ENCODE measurements around the gene GSK3A. TPM values are rescaled to one million over a fixed set of nuclear protein-coding genes. Genes with fewer than 3 reads are reported as not detected.

The GSK3A gene
- total and polyA plus RNA-seq, 9 of the 15 experiments (the other 6 are each of a cell fraction or from before 2014, with no cell fraction given), result 0.62 to 90.7 (median 33.3) TPM

- TF ChIP-seq ATF2 (CRISPR knock-in tag; IDR thresholded peaks at IDR 0.05) (peak; percentile 99), SIN3A (IDR thresholded peaks at IDR 0.05; ENCODE audit: borderline replicate concordance in 2 of 2, control insufficient read depth in 1 of 2, low read depth in 2 of 2, low read length in 2 of 2) (0 out of 4 replicates have a peak, but pooled peaks of 1 of the 2 experiments have one; percentile 19), CBX1 (IDR thresholded peaks at IDR 0.05; ENCODE audit: low read depth) (peak; percentile 49; the same call in 1 of the 2 replicates), DIDO1 (tag; IDR thresholded peaks at IDR 0.05; ENCODE audit: low read depth) (0 out of 2 replicates have a peak, but pooled peaks have one; percentile 32), JUND (IDR thresholded peaks at IDR 0.05; ENCODE audit: borderline replicate concordance, low read depth, low read length) (peak; percentile 99), JUND (tag; IDR thresholded peaks at IDR 0.05; ENCODE audit: borderline replicate concordance, low read depth, low read length) (peak; percentile 98), ESRRA (IDR thresholded peaks at IDR 0.05; ENCODE audit: borderline replicate concordance, low read depth) (no peak; the same call in none of the 2 replicates), RBM22 (IDR thresholded peaks at IDR 0.05; ENCODE audit: low read depth, low read length, poor library complexity, severe bottlenecking) (no peak), ATF7 (IDR thresholded peaks at IDR 0.05) (peak; percentile 100), XRCC5 (IDR thresholded peaks at IDR 0.05; ENCODE audit: low read depth, low read length) (0 out of 2 replicates have a peak, but pooled peaks have one; percentile 27), ZNF121 (CRISPR knock-in tag; conservative IDR thresholded peaks at IDR 0.05) (no peak), EP300 (IDR thresholded peaks at IDR 0.05; ENCODE audit: low read length) (peak; percentile 80), CREM (IDR thresholded peaks at IDR 0.05; ENCODE audit: low read depth) (peak; percentile 75), SAFB (IDR thresholded peaks at IDR 0.05; ENCODE audit: borderline replicate concordance, low read depth, low read length) (no peak), PPARD (CRISPR knock-in tag; IDR thresholded peaks at IDR 0.05) (no peak), NFIC (IDR thresholded peaks at IDR 0.05) (no peak), SMC3 (conservative IDR thresholded peaks at IDR 0.05; ENCODE audit: insufficient read depth, low read depth, low read length) (0 out of 2 replicates have a peak, but pooled peaks have one; percentile 16), CC2D1A (IDR thresholded peaks at IDR 0.05) (peak; percentile 99), CXXC5 (CRISPR knock-in tag; IDR thresholded peaks at IDR 0.05) (peak; percentile 75)
- TF ChIP-seq, protein P1, sequence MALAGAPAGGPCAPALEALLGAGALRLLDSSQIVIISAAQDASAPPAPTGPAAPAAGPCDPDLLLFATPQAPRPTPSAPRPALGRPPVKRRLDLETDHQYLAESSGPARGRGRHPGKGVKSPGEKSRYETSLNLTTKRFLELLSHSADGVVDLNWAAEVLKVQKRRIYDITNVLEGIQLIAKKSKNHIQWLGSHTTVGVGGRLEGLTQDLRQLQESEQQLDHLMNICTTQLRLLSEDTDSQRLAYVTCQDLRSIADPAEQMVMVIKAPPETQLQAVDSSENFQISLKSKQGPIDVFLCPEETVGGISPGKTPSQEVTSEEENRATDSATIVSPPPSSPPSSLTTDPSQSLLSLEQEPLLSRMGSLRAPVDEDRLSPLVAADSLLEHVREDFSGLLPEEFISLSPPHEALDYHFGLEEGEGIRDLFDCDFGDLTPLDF (CRISPR knock-in tag; IDR thresholded peaks at IDR 0.05), result peak; percentile 88
- TF ChIP-seq, protein P2, sequence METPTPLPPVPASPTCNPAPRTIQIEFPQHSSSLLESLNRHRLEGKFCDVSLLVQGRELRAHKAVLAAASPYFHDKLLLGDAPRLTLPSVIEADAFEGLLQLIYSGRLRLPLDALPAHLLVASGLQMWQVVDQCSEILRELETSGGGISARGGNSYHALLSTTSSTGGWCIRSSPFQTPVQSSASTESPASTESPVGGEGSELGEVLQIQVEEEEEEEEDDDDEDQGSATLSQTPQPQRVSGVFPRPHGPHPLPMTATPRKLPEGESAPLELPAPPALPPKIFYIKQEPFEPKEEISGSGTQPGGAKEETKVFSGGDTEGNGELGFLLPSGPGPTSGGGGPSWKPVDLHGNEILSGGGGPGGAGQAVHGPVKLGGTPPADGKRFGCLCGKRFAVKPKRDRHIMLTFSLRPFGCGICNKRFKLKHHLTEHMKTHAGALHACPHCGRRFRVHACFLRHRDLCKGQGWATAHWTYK (CRISPR knock-in tag; IDR thresholded peaks at IDR 0.05), result no peak
Measured at GRCh38 chr19:42268142-42268703, 25.8 kb upstream of the GSK3A start (continued).
